Natural killer cell (primary cell): Measurements from ENCODE around the gene PRKACA. TPM values are rescaled to one million over a fixed set of nuclear protein-coding genes. Genes with fewer than 3 reads are reported as not detected.
A peak's percentile ranks its signal among the peaks of the same experiment; 100 is the strongest.

Source experiments
- ATAC-seq, 3 donors: fragments of 150-1000 bp in 2 of 3; fragments of 200-7000 bp in 1 of 3; cut with Tn5 transposase; 1 replicate in 1 of 3; 2 replicates in 2 of 3; pipeline ENCODE4 v1.10.0; 2021; ENCODE audit warnings: mild to moderate bottlenecking in 2 of 3, moderate library complexity in 2 of 3
- DNase-seq, 2 donors: peaks; one replicate each; pipeline versions ENCODE4 v3.0.0 to v3.0.0-alpha.2; 2013 to 2021; ENCODE audit warnings: mixed read lengths in 1 of 2
- H3K27ac ChIP-seq: one replicate; pipeline ENCODE4 v1.5.1; 2013; ENCODE audit warnings: mild to moderate bottlenecking, low read length
- H3K27me3 ChIP-seq: one replicate; pipeline ENCODE4 v1.6.1; 2013; ENCODE audit warnings: low read length; ENCODE audit not compliant: control insufficient read depth, insufficient read depth
- H3K36me3 ChIP-seq: one replicate; pipeline ENCODE4 v1.6.1; 2013; ENCODE audit warnings: low read length; ENCODE audit not compliant: control insufficient read depth, insufficient read depth
- H3K4me1 ChIP-seq: one replicate; pipeline ENCODE4 v1.6.1; 2013; ENCODE audit warnings: low read length; ENCODE audit not compliant: control insufficient read depth, insufficient read depth
- H3K4me3 ChIP-seq: one replicate; pipeline ENCODE4 v1.5.1; 2013; ENCODE audit warnings: low read length
- H3K9me3 ChIP-seq: one replicate; pipeline ENCODE4 v1.6.1; 2013; ENCODE audit warnings: low read length; ENCODE audit not compliant: control insufficient read depth, insufficient read depth
- H3K27ac Mint-ChIP-seq, 2 donors: one replicate each; pipeline ENCODE4 v1.8.0; 2022; ENCODE audit warnings: mild to moderate bottlenecking in 2 of 2, mixed read lengths in 2 of 2, moderate library complexity in 1 of 2
- H3K27me3 Mint-ChIP-seq, 2 donors: one replicate each; pipeline ENCODE4 v1.8.0; 2022; ENCODE audit warnings: low read depth in 2 of 2, mixed read lengths in 2 of 2
- H3K36me3 Mint-ChIP-seq: one replicate; pipeline ENCODE4 v1.8.0; 2022; ENCODE audit warnings: mixed read lengths
- H3K4me1 Mint-ChIP-seq, 2 donors: one replicate each; pipeline ENCODE4 v1.8.0; 2022; ENCODE audit warnings: mixed read lengths in 2 of 2
- H3K4me3 Mint-ChIP-seq: one replicate; pipeline ENCODE4 v1.8.0; 2022; ENCODE audit warnings: mild to moderate bottlenecking, moderate library complexity, mixed read lengths
- H3K9me3 Mint-ChIP-seq, 2 donors: one replicate each; pipeline ENCODE4 v1.8.0; 2022; ENCODE audit warnings: mixed read lengths in 2 of 2
- WGBS: methylation state at CpG from one replicate; pipeline ENCODE4 v1.1.7; 2013; ENCODE audit warnings: missing lambda C conversion rate; ENCODE audit not compliant: insufficient coverage; 5-methylcytosine and 5-hydroxymethylcytosine counted together
- intact Hi-C: fragments of 100-400 bp; cut with micrococcal nuclease; formaldehyde crosslinking; loops from one replicate; pipeline ENCODE4 v1.14.2; 2022
- total RNA-seq, 4 donors: library from RNA; stranded (reverse); fragments of 120-200 nt in 1 of 4; gene quantifications; one replicate each; pipeline versions ENCODE4 v1.2.3 to v1.2.4, GENCODE V29; 2013 to 2022
- TF ChIP-seq, protein P1 (sequence below): fragments of 200-600 bp; IDR thresholded peaks from one replicate; pipeline ENCODE4 v1.8.0; 2022; ENCODE audit warnings: antibody characterized with exemption

The PRKACA gene
- total RNA-seq, 3 donors from 2014 or later (not counting 1 experiment from before 2014, with no cell fraction given): 68.6 to 71.8 (median 69.3) TPM

DNA sequence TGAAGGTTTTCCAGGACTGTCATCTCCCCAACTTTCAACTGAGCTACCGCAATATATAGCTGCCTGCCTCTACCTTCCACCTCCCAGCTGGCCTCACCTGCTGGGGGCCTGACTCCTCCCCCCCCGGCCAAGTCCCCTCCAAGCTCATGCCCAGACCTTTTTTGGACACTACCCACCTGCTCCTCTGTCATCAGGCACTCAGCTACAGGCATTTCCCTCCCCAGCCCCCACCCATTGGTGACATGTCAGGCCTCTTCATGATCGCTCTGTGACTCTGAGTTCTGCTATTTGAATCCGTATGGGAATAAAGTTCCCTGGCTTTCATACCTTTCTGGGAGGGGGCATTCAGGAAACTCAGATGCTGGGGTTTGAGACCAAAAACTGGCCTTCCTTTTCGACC, 1.8 kb downstream of the PRKACA start:
- Histone ChIP-seq H3K36me3 (no peaks in the 10 kb centered on the region), H3K27me3 (no peaks in the 10 kb centered on the region), H3K4me3 (no peak overlapping the region), H3K4me1 (peaks cover 54% of the 10 kb centered on the region), H3K27ac (no peak overlapping the region), H3K9me3 (no peaks in the 10 kb centered on the region)
- no peak for DNase-seq
- H3K4me1 Mint-ChIP-seq: peaks cover 27 to 40% of the 10 kb centered on the region in 2 donors
- 96% methylated on average over 5 of the region's 5 CpGs for WGBS
- no peaks in the 10 kb centered on the region for H3K27me3 Mint-ChIP-seq
- TF ChIP-seq, protein P1, sequence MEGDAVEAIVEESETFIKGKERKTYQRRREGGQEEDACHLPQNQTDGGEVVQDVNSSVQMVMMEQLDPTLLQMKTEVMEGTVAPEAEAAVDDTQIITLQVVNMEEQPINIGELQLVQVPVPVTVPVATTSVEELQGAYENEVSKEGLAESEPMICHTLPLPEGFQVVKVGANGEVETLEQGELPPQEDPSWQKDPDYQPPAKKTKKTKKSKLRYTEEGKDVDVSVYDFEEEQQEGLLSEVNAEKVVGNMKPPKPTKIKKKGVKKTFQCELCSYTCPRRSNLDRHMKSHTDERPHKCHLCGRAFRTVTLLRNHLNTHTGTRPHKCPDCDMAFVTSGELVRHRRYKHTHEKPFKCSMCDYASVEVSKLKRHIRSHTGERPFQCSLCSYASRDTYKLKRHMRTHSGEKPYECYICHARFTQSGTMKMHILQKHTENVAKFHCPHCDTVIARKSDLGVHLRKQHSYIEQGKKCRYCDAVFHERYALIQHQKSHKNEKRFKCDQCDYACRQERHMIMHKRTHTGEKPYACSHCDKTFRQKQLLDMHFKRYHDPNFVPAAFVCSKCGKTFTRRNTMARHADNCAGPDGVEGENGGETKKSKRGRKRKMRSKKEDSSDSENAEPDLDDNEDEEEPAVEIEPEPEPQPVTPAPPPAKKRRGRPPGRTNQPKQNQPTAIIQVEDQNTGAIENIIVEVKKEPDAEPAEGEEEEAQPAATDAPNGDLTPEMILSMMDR: no peak
- H3K36me3 Mint-ChIP-seq: no peaks in the 10 kb centered on the region
- H3K4me3 Mint-ChIP-seq: peak overlapping the region; percentile 87
- no peaks in the 10 kb centered on the region for H3K9me3 Mint-ChIP-seq
- ATAC-seq: no peak
- H3K27ac Mint-ChIP-seq: peak overlapping the region; percentile 45 to 94
- intact Hi-C loops: loop anchor here (1.0 to 5.0 kb wide), 2 partner anchors 33 to 235 kb away; no protein-coding TSS in a partner anchor

DNA sequence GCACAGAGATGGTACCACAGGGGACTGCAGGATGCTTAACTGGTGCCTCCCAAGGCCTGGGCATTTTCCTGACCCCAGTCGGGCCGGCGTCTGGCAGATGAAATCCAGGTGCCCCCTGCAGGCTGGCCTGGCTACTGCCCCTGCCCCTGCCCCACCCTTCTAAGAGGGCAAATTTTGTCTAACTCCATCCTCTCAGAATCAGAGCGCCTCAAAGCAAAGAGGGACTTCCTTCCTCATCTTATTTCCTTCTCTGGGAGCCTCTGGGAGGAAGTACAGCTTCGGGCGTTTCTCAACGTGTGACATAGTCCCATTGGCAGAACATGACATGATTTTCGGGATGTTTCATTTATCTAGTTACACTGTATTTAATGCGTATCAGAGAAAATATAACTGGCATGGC, 2.7 kb downstream of the PRKACA start:
- DNase-seq: peak; percentile 38 to 67
- Histone ChIP-seq H3K27me3 (no peaks in the 10 kb centered on the region), H3K36me3 (no peaks in the 10 kb centered on the region), H3K4me1 (peaks cover 54% of the 10 kb centered on the region), H3K4me3 (no peak overlapping the region), H3K9me3 (no peaks in the 10 kb centered on the region), H3K27ac (no peak overlapping the region)
- TF ChIP-seq, protein P1: peak; percentile 37
- no peaks in the 10 kb centered on the region for H3K36me3 Mint-ChIP-seq
- H3K4me1 Mint-ChIP-seq: peaks cover 27 to 44% of the 10 kb centered on the region in 2 donors
- H3K27me3 Mint-ChIP-seq: no peaks in the 10 kb centered on the region
- intact Hi-C loops: loop anchor here (1.0 to 5.0 kb wide), 2 partner anchors 33 to 235 kb away; no protein-coding TSS in a partner anchor
- H3K4me3 Mint-ChIP-seq: peak overlapping the region; percentile 28
- 23% methylated on average over 9 of the region's 9 CpGs for WGBS
- no peak overlapping the region for H3K27ac Mint-ChIP-seq
- ATAC-seq: no peak
- H3K9me3 Mint-ChIP-seq: no peaks in the 10 kb centered on the region

DNA sequence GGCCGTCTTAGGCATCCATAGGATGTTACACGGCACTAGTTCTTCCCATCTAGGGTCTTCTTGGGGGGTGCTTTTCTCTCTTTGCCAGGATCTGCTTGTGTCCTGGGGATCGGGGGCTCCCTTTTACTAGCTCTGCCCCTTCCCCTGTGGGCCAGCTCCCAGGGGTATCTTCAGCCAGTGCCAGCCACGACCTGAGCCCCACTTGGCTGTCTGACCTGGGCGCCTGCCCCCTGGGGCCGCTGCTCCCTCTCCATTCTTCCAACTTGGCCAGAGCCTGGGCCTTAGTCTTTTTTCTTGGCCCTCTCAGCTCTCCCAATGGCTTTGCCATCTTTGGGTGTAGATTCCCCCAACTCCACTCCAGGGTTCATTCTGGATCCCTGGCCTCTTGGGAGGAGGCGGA, 3.1 kb downstream of the PRKACA start:
- intact Hi-C loops: no loop called here
- Mint-ChIP-seq H3K27me3 (no peaks in the 10 kb centered on the region), H3K9me3 (no peaks in the 10 kb centered on the region), H3K36me3 (no peaks in the 10 kb centered on the region), H3K27ac (no peak overlapping the region), H3K4me3 (no peak overlapping the region), H3K4me1 (peaks cover 27 to 44% of the 10 kb centered on the region in 2 donors)
- Histone ChIP-seq H3K27me3 (no peaks in the 10 kb centered on the region), H3K9me3 (no peaks in the 10 kb centered on the region), H3K36me3 (no peaks in the 10 kb centered on the region), H3K4me1 (peaks cover 54% of the 10 kb centered on the region), H3K27ac (no peak overlapping the region), H3K4me3 (no peak overlapping the region)
- 98% methylated on average over 7 of the region's 7 CpGs for WGBS
- TF ChIP-seq, protein P1: no peak
- ATAC-seq (no peak), DNase-seq (no peak)
